SK-N-SH treated with all-trans-retinoic acid at 6 μM for 48 hours (cell line): ENCODE results near the gene TBX1.

Source experiments
- ATAC-seq: fragments of 200-7000 bp; cut with Tn5 transposase; 3 replicates; pipeline ENCODE4 v1.9.1; 2020; ENCODE audit warnings: mild to moderate bottlenecking, moderate library complexity
- ARNTL ChIP-seq: fragments of 450-650 bp; formaldehyde crosslinking; IDR thresholded peaks from 2 replicates; pipeline ENCODE4 v1.5.0; 2020; ENCODE audit warnings: low read depth, mild to moderate bottlenecking, moderate library complexity, borderline replicate concordance
- BACH2 ChIP-seq: fragments of 250-450 bp; sonication (Bioruptor Pico); IDR thresholded peaks from 2 replicates; pipeline ENCODE4 v1.9.0; 2021; ENCODE audit warnings: mild to moderate bottlenecking, borderline replicate concordance
- CSDC2 ChIP-seq: fragments of 250-450 bp; sonication (Bioruptor Pico); IDR thresholded peaks from 2 replicates; pipeline ENCODE4 v1.5.0; 2020; ENCODE audit warnings: mild to moderate bottlenecking, moderate library complexity
- ESRRG ChIP-seq: fragments of 250-450 bp; sonication (Bioruptor Pico); IDR thresholded peaks from 2 replicates; pipeline ENCODE4 v1.6.1; 2021; ENCODE audit warnings: mild to moderate bottlenecking
- GLIS3 ChIP-seq: fragments of 250-450 bp; sonication (Bioruptor Pico); IDR thresholded peaks from 2 replicates; pipeline ENCODE4 v1.5.0; 2020; ENCODE audit warnings: mild to moderate bottlenecking, moderate library complexity
- ISL1 ChIP-seq: fragments of 250-450 bp; sonication (Bioruptor Pico); IDR thresholded peaks from 2 replicates; pipeline ENCODE4 v2.1.2; 2022; ENCODE audit warnings: mild to moderate bottlenecking, moderate library complexity
- OSR1 ChIP-seq: fragments of 250-450 bp; sonication (Bioruptor Pico); IDR thresholded peaks from 2 replicates; pipeline ENCODE4 v1.8.0; 2022; ENCODE audit warnings: moderate library complexity, mild to moderate bottlenecking, inconsistent platforms
- PPARA ChIP-seq: fragments of 250-450 bp; sonication (Bioruptor Pico); IDR thresholded peaks from 2 replicates; pipeline ENCODE4 v1.5.0; 2020; ENCODE audit warnings: mild to moderate bottlenecking, borderline replicate concordance
- RARB ChIP-seq: fragments of 250-450 bp; sonication (Bioruptor Pico); IDR thresholded peaks from 2 replicates; pipeline ENCODE4 v1.8.0; 2021; ENCODE audit warnings: mild to moderate bottlenecking, moderate library complexity
- SNAI2 ChIP-seq: fragments of 250-450 bp; sonication (Bioruptor Pico); IDR thresholded peaks from 2 replicates; pipeline ENCODE4 v1.5.0; 2020; ENCODE audit warnings: mild to moderate bottlenecking, moderate library complexity
- TOX ChIP-seq: fragments of 250-450 bp; sonication (Bioruptor Pico); IDR thresholded peaks from 2 replicates; pipeline ENCODE4 v1.8.0; 2021; ENCODE audit warnings: mild to moderate bottlenecking, moderate library complexity, borderline replicate concordance
- ZC3H10 ChIP-seq: fragments of 250-450 bp; sonication (Bioruptor Pico); IDR thresholded peaks from 2 replicates; pipeline ENCODE4 v1.5.1; 2021; ENCODE audit warnings: mild to moderate bottlenecking, moderate library complexity
- ZFP3 ChIP-seq: fragments of 250-450 bp; sonication (Bioruptor Pico); IDR thresholded peaks from 2 replicates; pipeline ENCODE4 v1.5.0; 2020; ENCODE audit warnings: mild to moderate bottlenecking, moderate library complexity
- ZFP30 ChIP-seq: fragments of 450-650 bp; formaldehyde crosslinking; IDR thresholded peaks from 2 replicates; pipeline ENCODE4 v1.5.0; 2022; ENCODE audit warnings: mild to moderate bottlenecking, moderate library complexity
- ZNF565 ChIP-seq: fragments of 450-650 bp; formaldehyde crosslinking; conservative IDR thresholded peaks from 2 replicates; pipeline ENCODE4 v1.5.0; 2020; ENCODE audit warnings: low read depth, mild to moderate bottlenecking, moderate library complexity
- ZNF70 ChIP-seq: fragments of 450-650 bp; formaldehyde crosslinking; IDR thresholded peaks from 2 replicates; pipeline ENCODE4 v1.5.0; 2020; ENCODE audit warnings: mild to moderate bottlenecking, moderate library complexity
- TF ChIP-seq, protein P1 (sequence below): fragments of 250-450 bp; sonication (Bioruptor Pico); IDR thresholded peaks from 2 replicates; pipeline ENCODE4 v1.5.0; 2020; ENCODE audit warnings: mild to moderate bottlenecking, moderate library complexity
- TF ChIP-seq, protein P2 (sequence below): fragments of 250-450 bp; sonication (Bioruptor Pico); IDR thresholded peaks from 2 replicates; pipeline ENCODE4 v1.5.1; 2020; ENCODE audit warnings: low read depth, mild to moderate bottlenecking, moderate library complexity
- TF ChIP-seq, protein P3 (sequence below): fragments of 250-450 bp; sonication (Bioruptor Pico); IDR thresholded peaks from 2 replicates; pipeline ENCODE4 v1.5.1; 2021; ENCODE audit warnings: mild to moderate bottlenecking, moderate library complexity
- TF ChIP-seq, protein P4 (sequence below): fragments of 250-450 bp; sonication (Bioruptor Pico); IDR thresholded peaks from 2 replicates; pipeline ENCODE4 v1.8.0; 2020; ENCODE audit warnings: mild to moderate bottlenecking, moderate library complexity, borderline replicate concordance
- TF ChIP-seq, protein P5 (sequence below): fragments of 250-450 bp; sonication (Bioruptor Pico); IDR thresholded peaks from 2 replicates; pipeline ENCODE4 v1.8.0; 2021; ENCODE audit warnings: low read depth, mild to moderate bottlenecking, moderate library complexity, borderline replicate concordance

Gene TBX1

DNA sequence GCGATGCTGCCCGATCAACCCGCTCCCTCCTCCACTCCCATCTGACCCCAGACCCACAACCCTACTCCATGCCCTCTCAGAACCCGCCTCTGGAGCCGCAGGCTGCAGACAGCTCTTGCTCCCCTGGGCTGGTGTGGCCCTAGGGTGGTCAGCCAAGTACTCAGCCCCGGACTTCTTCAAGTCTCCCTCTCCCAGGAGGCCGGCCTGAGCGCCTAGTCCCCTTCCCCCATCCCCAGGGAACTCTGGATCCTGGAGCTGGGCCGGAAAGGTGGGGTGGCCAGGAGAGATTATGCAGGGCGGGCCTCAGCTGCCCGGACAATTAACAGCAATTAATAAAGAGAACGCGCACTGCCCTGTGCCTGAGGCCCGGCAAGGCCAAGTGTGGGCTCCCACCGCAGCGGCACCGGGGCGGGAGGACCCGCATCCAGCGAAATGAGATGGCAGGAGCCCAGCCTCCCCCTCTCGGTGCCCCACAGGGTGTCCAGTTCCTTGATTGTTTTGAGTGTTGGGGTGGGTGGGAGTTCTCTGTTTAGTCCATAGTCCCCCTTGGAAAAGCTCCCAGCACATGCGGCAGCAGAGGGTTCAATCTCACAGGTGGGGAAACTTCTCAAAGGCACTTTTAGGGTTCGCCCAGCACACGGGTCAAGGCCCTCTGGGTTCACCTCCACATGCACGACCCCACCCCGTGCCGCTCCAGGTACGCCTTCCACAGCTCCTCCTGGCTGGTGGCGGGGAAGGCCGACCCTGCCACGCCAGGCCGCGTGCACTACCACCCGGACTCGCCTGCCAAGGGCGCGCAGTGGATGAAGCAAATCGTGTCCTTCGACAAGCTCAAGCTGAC, 3.1 kb downstream of the TBX1 start:
- ATAC-seq, result no peak
- no peak for TF ChIP-seq CSDC2 (CRISPR knock-in tag)

DNA sequence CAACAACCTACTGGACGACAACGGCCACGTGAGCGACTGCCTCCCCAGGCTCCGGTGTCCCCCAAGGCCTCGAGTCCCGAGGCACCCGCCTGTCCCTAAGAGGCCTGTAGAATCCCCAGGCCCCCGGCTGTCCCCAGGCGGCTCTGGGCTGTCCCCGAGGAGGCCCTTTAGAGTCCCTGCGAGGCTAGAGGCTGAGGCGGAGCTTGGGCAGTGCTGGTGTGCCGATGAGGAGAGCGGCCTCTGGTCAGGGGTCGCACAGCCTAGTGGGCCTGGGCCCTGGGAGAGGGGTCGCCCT, 3.7 kb downstream of the TBX1 start:
- TF ChIP-seq ZNF70 (CRISPR knock-in tag), result no peak
- no peak for TF ChIP-seq SNAI2 (CRISPR knock-in tag)
- no peak for TF ChIP-seq OSR1
- ATAC-seq, result no peak

- ATAC-seq, result no peak
- TF ChIP-seq OSR1 (no peak), ZFP30 (CRISPR knock-in tag) (no peak), TOX (CRISPR knock-in tag) (no peak), CSDC2 (CRISPR knock-in tag) (no peak), ZNF70 (CRISPR knock-in tag) (no peak), ZNF565 (CRISPR knock-in tag) (no peak), ESRRG (CRISPR knock-in tag) (no peak), RARB (CRISPR knock-in tag) (no peak), PPARA (CRISPR knock-in tag) (no peak), SNAI2 (CRISPR knock-in tag) (no peak), ISL1 (CRISPR knock-in tag) (no peak)
- TF ChIP-seq, protein P1, sequence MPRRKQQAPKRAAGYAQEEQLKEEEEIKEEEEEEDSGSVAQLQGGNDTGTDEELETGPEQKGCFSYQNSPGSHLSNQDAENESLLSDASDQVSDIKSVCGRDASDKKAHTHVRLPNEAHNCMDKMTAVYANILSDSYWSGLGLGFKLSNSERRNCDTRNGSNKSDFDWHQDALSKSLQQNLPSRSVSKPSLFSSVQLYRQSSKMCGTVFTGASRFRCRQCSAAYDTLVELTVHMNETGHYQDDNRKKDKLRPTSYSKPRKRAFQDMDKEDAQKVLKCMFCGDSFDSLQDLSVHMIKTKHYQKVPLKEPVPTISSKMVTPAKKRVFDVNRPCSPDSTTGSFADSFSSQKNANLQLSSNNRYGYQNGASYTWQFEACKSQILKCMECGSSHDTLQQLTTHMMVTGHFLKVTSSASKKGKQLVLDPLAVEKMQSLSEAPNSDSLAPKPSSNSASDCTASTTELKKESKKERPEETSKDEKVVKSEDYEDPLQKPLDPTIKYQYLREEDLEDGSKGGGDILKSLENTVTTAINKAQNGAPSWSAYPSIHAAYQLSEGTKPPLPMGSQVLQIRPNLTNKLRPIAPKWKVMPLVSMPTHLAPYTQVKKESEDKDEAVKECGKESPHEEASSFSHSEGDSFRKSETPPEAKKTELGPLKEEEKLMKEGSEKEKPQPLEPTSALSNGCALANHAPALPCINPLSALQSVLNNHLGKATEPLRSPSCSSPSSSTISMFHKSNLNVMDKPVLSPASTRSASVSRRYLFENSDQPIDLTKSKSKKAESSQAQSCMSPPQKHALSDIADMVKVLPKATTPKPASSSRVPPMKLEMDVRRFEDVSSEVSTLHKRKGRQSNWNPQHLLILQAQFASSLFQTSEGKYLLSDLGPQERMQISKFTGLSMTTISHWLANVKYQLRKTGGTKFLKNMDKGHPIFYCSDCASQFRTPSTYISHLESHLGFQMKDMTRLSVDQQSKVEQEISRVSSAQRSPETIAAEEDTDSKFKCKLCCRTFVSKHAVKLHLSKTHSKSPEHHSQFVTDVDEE (CRISPR knock-in tag), result no peak
- TF ChIP-seq, protein P2, sequence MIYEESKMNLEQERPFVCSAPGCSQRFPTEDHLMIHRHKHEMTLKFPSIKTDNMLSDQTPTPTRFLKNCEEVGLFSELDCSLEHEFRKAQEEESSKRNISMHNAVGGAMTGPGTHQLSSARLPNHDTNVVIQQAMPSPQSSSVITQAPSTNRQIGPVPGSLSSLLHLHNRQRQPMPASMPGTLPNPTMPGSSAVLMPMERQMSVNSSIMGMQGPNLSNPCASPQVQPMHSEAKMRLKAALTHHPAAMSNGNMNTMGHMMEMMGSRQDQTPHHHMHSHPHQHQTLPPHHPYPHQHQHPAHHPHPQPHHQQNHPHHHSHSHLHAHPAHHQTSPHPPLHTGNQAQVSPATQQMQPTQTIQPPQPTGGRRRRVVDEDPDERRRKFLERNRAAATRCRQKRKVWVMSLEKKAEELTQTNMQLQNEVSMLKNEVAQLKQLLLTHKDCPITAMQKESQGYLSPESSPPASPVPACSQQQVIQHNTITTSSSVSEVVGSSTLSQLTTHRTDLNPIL (CRISPR knock-in tag), result no peak
- TF ChIP-seq, protein P3, sequence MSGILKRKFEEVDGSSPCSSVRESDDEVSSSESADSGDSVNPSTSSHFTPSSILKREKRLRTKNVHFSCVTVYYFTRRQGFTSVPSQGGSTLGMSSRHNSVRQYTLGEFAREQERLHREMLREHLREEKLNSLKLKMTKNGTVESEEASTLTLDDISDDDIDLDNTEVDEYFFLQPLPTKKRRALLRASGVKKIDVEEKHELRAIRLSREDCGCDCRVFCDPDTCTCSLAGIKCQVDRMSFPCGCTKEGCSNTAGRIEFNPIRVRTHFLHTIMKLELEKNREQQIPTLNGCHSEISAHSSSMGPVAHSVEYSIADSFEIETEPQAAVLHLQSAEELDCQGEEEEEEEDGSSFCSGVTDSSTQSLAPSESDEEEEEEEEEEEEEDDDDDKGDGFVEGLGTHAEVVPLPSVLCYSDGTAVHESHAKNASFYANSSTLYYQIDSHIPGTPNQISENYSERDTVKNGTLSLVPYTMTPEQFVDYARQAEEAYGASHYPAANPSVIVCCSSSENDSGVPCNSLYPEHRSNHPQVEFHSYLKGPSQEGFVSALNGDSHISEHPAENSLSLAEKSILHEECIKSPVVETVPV, result no peak
- TF ChIP-seq, all 23 proteins: peak for 0
Observed at GRCh38 chr22:19764636-19765476, 4.3 kb downstream of the TBX1 start.

DNA sequence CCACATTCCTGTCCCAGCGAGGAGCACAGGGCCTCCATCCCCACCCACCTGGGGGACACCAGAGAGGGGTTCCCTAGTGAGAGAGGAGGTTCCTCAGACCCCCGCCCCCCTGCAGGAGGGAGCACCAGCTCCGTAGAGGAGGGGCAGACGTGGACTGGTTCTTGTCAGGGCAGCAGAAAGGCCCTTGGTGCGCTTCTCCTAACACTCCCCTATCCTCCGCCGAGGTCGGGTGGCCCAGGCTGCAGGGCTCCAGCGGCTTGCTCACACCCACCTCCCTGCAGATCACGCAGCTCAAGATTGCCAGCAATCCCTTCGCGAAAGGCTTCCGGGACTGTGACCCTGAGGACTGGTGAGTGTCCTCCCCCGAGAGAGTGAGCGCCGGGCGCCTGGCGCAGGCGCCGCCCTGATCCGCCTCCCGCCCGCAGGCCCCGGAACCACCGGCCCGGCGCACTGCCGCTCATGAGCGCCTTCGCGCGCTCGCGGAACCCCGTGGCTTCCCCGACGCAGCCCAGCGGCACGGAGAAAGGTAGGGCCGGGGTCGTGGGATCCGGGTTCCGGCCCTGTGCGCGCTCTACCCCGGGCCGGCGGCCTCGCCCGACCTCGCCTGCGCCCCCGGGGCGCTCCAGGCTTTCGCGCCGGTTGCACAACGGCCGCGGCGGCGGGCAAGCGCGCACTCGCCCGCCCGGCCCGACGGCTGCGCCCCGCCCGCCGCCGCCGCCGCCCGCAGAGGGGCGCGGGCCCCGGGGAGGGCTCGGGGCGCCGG, 5.1 kb downstream of the TBX1 start:
- ATAC-seq, result no peak
- TF ChIP-seq RARB (CRISPR knock-in tag) (no peak), ARNTL (CRISPR knock-in tag) (no peak), GLIS3 (CRISPR knock-in tag) (no peak), TOX (CRISPR knock-in tag) (no peak), ISL1 (CRISPR knock-in tag) (no peak), ZC3H10 (no peak), ZFP3 (CRISPR knock-in tag) (no peak), ZNF565 (CRISPR knock-in tag) (no peak), ZNF70 (CRISPR knock-in tag) (no peak), ESRRG (CRISPR knock-in tag) (no peak), SNAI2 (CRISPR knock-in tag) (no peak), ZFP30 (CRISPR knock-in tag) (no peak), BACH2 (CRISPR knock-in tag) (no peak)
- TF ChIP-seq, protein P4, sequence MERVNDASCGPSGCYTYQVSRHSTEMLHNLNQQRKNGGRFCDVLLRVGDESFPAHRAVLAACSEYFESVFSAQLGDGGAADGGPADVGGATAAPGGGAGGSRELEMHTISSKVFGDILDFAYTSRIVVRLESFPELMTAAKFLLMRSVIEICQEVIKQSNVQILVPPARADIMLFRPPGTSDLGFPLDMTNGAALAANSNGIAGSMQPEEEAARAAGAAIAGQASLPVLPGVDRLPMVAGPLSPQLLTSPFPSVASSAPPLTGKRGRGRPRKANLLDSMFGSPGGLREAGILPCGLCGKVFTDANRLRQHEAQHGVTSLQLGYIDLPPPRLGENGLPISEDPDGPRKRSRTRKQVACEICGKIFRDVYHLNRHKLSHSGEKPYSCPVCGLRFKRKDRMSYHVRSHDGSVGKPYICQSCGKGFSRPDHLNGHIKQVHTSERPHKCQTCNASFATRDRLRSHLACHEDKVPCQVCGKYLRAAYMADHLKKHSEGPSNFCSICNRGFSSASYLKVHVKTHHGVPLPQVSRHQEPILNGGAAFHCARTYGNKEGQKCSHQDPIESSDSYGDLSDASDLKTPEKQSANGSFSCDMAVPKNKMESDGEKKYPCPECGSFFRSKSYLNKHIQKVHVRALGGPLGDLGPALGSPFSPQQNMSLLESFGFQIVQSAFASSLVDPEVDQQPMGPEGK (CRISPR knock-in tag), result no peak
- TF ChIP-seq, protein P5, sequence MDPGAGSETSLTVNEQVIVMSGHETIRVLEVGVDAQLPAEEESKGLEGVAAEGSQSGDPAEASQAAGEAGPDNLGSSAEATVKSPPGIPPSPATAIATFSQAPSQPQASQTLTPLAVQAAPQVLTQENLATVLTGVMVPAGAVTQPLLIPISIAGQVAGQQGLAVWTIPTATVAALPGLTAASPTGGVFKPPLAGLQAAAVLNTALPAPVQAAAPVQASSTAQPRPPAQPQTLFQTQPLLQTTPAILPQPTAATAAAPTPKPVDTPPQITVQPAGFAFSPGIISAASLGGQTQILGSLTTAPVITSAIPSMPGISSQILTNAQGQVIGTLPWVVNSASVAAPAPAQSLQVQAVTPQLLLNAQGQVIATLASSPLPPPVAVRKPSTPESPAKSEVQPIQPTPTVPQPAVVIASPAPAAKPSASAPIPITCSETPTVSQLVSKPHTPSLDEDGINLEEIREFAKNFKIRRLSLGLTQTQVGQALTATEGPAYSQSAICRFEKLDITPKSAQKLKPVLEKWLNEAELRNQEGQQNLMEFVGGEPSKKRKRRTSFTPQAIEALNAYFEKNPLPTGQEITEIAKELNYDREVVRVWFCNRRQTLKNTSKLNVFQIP (CRISPR knock-in tag), result no peak
